ENCODE data around the gene CUBN.

DNA sequence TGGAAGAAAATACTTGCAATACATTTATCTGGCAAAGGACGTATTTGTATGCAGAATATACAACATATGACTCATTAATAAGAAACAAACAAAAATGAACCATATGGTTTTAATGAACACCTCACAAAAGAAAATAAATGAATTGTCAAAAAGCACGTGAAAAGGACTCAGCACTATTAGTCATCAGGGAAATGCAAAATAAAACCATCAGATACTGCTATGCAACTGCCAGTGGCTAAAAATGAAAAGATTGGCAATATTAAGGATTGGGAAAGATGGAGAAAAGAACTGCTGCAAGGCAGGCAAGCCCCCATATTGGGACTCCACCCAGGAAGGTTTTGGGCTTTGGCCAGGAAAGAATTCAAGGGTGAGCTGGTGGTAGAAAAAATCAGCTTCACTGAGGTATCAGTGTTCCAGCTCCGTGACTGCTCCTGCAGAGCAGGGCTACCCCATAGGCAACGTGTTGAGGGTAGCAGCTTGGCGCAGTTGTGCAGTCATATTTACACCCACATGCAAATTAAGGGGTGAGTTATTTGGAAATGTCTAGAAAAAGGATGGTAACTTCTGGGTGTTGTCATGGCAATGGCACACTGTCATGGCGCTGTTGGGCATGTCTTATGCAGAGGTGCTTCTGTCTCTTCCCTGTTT, 72.7 kb downstream of the CUBN start:
- TF ChIP-seq, protein P1, sequence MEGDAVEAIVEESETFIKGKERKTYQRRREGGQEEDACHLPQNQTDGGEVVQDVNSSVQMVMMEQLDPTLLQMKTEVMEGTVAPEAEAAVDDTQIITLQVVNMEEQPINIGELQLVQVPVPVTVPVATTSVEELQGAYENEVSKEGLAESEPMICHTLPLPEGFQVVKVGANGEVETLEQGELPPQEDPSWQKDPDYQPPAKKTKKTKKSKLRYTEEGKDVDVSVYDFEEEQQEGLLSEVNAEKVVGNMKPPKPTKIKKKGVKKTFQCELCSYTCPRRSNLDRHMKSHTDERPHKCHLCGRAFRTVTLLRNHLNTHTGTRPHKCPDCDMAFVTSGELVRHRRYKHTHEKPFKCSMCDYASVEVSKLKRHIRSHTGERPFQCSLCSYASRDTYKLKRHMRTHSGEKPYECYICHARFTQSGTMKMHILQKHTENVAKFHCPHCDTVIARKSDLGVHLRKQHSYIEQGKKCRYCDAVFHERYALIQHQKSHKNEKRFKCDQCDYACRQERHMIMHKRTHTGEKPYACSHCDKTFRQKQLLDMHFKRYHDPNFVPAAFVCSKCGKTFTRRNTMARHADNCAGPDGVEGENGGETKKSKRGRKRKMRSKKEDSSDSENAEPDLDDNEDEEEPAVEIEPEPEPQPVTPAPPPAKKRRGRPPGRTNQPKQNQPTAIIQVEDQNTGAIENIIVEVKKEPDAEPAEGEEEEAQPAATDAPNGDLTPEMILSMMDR (IDR thresholded peaks at IDR 0.05): no peak
- TF ChIP-seq POLR2A (IDR thresholded peaks at IDR 0.05): no peak
- no peak for TF ChIP-seq EP300 (IDR thresholded peaks at IDR 0.05)
- TF ChIP-seq POLR2AphosphoS5 (IDR thresholded peaks at IDR 0.05): no peak
